Measurements from ENCODE around the gene TLR8.
"Not testable (repeated sequence)": the region's sequence is repeated elsewhere in the genome, so short reads cannot be mapped to it uniquely, and the experiment has no call there.

Gene TLR8

DNA sequence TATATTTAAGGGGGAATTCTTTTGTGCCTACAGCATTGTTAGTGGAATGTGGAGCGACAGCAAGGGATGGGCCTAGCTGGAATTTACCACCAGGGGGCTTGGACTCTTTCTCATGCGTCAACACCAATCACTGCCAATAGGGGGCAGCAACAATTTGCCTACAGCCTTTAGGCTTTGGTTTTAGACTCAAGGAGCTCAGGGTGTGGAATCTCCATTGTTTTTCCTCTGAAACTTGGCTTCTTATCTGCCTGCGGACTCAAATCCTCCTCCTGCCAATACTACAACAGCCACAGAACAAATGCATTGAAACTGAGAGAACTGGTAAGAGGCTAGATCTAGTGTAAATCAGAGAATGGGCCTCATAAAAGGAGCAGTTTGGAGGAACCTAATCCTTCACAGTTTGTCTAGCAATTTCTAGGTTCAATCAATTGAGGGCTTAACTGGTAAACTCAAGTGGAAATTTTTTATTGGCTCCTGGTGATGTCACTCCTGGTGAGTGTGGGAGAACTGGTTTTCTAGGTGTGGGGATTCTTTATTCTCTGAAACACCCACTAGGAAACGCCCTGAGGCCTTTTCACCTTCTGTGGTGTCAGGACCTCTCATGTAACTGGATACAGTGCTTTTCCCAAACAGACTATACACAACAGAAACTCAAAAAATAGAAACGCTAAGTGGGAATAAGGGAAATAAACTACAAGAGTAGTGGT lies 40.6 kb downstream of the TLR8 start:
- DNase-seq (ENCODE audit: low read depth) = no peak

GRCh38 chrX:12947545-12948235 lies 41.3 kb downstream of the TLR8 start:
- DNase-seq (ENCODE audit: low read depth) = no peak

DNA sequence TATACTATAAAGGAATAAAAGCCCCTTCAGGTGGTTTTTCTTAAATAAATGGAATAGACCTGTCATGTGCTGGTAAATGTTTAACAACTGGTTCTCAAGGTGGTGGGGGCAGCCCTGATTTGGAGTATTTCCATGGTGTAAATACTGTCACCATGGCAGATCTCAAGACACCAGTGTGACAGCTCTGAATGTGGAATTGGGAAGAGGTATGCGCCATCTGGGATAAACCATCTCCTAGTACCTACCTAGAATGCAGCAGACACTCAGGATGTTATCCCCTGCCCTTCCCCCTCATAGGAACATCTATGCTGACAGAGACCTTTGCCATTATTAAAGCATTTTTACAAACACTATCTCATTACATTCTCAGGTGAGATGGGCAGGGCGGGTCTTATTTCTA lies 42.1 kb downstream of the TLR8 start:
- no peak for DNase-seq (ENCODE audit: low read depth)

GRCh38 chrX:12949205-12949926 lies 42.9 kb downstream of the TLR8 start:
- no peak for DNase-seq (ENCODE audit: low read depth)

GRCh38 chrX:12949927-12950656 lies 43.7 kb downstream of the TLR8 start:
- peak; percentile 48 for DNase-seq (ENCODE audit: low read depth)

- no peak for DNase-seq (ENCODE audit: low read depth)
Observed at GRCh38 chrX:12950851-12951594, 44.6 kb downstream of the TLR8 start.

GRCh38 chrX:12951595-12951975 lies 45.2 kb downstream of the TLR8 start:
- no peak for DNase-seq (ENCODE audit: low read depth)

GRCh38 chrX:12953420-12953819 lies 47.0 kb downstream of the TLR8 start:
- no peak for DNase-seq (ENCODE audit: low read depth)

- no peak for DNase-seq (ENCODE audit: low read depth)
Observed at GRCh38 chrX:12954376-12954775, 48.0 kb downstream of the TLR8 start.

DNA sequence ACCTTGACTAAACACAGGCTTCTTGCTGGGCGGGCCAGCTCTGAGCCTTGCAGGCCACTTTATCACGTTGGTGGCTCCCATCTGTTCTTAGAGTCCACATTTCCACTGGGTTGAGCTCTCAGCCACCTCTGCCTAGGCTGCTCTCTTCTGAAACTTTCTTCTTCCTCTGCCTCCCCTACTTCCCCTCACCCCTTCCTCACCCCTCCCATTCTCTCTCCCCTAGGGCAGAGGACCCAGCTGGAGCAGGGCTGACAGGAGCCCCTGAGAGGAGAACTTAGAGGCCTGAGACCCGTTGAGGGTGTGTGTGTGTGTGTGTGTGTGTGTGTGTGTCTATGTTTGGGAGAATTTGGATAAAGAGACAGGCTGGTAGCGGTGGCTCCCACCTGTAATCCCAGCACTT lies 48.6 kb downstream of the TLR8 start:
- DNase-seq (ENCODE audit: low read depth) = no peak

DNA sequence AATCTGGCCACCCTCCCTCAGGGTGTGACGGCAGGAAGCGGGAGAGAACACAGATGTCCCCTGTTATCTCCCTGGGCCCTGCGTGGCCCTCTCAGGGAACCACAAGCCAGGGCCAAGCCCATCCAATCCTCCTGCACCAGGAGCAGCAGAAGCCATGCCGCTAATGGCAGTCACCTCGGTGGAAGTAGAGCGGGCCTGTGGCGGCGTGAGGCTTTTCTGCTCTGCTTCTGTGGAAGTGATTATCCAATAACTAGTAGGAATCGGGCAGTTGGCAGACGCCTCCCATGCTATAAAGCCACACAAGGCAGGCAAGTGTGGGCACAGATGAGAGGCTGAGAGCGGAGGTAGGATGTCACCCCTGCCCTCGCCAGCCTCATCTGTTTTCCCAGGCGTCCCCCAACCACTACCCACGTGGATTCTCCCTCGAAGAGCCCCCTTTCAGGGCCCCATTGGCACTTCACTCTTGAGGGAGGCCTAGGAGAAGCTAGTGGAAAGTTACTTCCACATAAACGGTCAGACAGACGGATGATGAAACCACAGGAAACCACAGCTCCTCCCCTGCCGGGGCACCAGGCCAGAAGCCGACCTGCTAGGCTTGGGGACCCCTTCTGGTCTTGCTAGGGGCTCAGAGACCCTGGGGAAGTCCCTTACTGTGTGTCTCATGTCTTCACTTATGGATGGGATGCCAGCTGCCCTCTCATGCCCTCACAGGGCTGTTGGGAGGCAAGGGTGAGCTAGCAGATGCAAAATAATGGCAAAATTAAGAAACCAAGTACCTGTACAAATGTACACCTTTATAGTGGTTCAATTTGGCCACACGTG lies 49.7 kb downstream of the TLR8 start:
- no peak for DNase-seq (ENCODE audit: low read depth)

DNA sequence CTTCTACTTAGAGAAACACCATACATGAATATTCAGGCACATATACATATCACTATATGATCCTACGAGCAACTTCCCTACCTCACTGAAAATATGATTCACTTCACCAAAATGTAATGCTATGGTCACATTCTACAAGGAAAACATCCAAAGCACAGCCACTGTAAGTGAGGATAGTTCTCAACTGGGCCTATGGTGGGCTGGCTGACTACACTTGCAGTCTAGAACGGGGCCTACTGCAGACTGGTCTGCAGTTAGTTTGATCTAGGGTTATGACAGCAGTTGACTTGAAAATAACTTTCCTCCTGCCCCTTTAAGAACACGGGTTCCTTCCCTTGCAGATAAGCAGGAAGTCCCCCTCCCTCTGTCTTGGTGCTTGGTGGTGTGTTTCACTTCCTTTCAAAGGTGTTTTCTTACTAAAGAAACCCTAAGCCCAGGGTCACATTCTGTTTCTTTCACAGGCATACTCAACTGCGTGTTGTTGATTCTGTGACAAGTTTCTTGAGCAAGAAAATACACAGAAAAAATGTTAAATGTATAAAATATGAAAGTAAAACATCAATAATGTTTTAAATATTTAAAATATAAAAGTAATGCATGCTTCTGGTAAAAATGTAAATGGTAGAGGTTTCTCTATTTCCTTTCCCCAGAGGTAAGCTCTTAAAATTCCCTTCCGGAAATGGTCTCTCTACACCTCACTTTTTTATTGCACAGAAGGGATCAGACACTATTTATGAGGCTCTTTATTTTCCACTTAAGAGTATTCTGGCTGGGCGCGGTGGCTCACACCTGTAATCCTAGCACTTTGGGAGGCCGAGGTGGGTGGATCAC lies 50.5 kb downstream of the TLR8 start:
- no peak for DNase-seq (ENCODE audit: low read depth)

GRCh38 chrX:12958059-12958458 lies 51.6 kb downstream of the TLR8 start:
- no peak for DNase-seq (ENCODE audit: low read depth)

GRCh38 chrX:12958461-12958860 lies 52.0 kb downstream of the TLR8 start:
- no peak for DNase-seq (ENCODE audit: low read depth)

DNA sequence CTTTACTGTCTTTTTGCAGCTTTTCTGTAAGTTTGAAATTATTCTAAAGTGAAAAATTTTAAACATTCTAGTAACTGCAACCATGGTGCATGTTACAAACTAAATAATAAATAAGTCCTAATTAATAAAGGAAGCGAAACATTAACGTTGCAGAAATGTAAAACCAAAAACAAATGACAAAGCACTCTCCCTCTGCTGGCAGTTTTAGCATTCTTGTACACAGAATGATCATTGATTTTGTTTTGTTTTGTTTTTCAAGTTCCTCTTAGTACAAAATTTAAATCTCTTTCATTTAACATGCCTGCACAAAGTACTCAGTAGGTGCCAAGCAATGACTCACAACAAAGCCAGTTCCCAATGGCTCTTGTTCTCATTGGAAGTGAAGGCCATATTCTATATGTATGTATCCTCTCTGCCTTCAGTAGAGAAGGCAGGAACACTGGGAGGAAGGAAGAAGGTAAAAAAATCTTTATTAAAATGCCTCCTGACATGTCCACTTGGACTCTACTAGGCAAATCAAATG lies 54.8 kb downstream of the TLR8 start:
- DNase-seq (ENCODE audit: low read depth) = no peak

- DNase-seq (ENCODE audit: low read depth) = no peak
Observed at GRCh38 chrX:12962041-12962504, 55.7 kb downstream of the TLR8 start.

DNA sequence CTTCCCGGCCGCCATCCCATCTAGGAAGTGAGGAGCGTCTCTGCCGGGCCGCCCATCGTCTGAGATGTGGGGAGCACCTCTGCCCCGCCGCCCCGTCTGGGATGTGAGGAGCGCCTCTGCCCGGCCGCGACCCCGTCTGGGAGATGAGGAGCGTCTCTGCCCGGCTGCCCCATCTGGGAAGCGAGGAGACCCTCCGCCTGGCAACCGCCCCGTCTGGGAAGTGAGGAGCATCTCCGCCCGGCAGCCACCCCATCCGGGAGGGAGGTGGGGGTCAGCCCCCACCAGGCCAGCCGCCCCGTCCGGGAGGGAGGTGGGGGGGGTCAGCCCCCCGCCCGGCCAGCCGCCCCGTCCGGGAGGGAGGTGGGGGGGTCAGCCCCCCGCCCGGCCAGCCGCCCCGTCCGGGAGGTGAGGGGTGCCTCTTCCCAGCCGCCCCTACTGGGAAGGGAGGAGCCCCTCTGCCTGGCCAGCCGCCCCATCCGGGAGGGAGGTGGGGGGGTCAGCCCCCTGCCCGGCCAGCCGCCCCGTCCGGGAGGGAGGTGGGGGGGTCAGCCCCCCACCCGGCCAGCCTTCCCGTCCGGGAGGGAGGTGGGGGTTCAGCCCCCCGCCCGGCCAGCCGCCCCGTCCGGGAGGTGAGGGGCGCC lies 56.9 kb downstream of the TLR8 start:
- not testable (repeated sequence) for DNase-seq (ENCODE audit: low read depth)

GRCh38 chrX:12965131-12965940 lies 58.9 kb downstream of the TLR8 start:
- no peak for DNase-seq (ENCODE audit: low read depth)
